ENCODE measurements around the gene KCNB1. TPM values are rescaled to one million over a fixed set of nuclear protein-coding genes. Genes with fewer than 3 reads are reported as not detected.

The KCNB1 gene
- total and polyA plus RNA-seq, 2 of the 4 experiments (the other 2 are of a cell fraction), result 0.05 TPM; not detected in 1

- H3K18ac ChIP-seq (ENCODE audit: low read depth, low read length), result no peak overlapping the region
- no peak overlapping the region for H2BK5ac ChIP-seq (ENCODE audit: low read depth, low read length, poor library complexity, severe bottlenecking)
- H3K79me1 ChIP-seq (ENCODE audit: low read depth in 1 of 2, low read length in 2 of 2), result no peaks in the 10 kb centered on the region
- no peak overlapping the region for H3K4me2 ChIP-seq (ENCODE audit: low read depth, low read length)
- ChIA-PET POLR2A (ENCODE audit: unreplicated experiment) (no interaction called here), CTCF (no interaction called here)
- intact Hi-C loops (cut with micrococcal nuclease), result no loop called here
- no peak overlapping the region for H3K4ac ChIP-seq (ENCODE audit: low read depth, low read length)
- H2BK120ac ChIP-seq (ENCODE audit: low read depth, low read length), result no peak overlapping the region
- H3K36me3 ChIP-seq (ENCODE audit: control insufficient read depth, insufficient read depth, low read length), result no peaks in the 10 kb centered on the region
- WGBS, 2 experiments (ENCODE audit: extremely low coverage in 2 of 2, insufficient read length in 1 of 2), result 100% methylated on average over 2 of the region's 7 CpGs; no CpG with 5 or more reads in 1 of the 2 experiments
- no peak for TF ChIP-seq CHD1 (IDR thresholded peaks at IDR 0.05; ENCODE audit: low read depth, low read length)
- TF ChIP-seq POLR2A (IDR thresholded peaks at IDR 0.05; ENCODE audit: low read depth, low read length), result no peak
- no peak for TF ChIP-seq RCOR1 (IDR thresholded peaks at IDR 0.05; ENCODE audit: insufficient replicate concordance, low read length)
- TF ChIP-seq NFE2L2 (IDR thresholded peaks at IDR 0.05; ENCODE audit: low read depth, low read length), result no peak
- TF ChIP-seq RAD21 (IDR thresholded peaks at IDR 0.05; ENCODE audit: low read length), result no peak
- TF ChIP-seq, protein P1, sequence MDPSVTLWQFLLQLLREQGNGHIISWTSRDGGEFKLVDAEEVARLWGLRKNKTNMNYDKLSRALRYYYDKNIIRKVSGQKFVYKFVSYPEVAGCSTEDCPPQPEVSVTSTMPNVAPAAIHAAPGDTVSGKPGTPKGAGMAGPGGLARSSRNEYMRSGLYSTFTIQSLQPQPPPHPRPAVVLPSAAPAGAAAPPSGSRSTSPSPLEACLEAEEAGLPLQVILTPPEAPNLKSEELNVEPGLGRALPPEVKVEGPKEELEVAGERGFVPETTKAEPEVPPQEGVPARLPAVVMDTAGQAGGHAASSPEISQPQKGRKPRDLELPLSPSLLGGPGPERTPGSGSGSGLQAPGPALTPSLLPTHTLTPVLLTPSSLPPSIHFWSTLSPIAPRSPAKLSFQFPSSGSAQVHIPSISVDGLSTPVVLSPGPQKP (IDR thresholded peaks at IDR 0.05; ENCODE audit: borderline replicate concordance, low read depth, low read length), result no peak
- no peak for TF ChIP-seq CTCF (conservative IDR thresholded peaks at IDR 0.05; ENCODE audit: low read depth, low read length)
- TF ChIP-seq USF2 (IDR thresholded peaks at IDR 0.05; ENCODE audit: low read depth, low read length), result no peak
- no peak for TF ChIP-seq FOS (IDR thresholded peaks at IDR 0.05; ENCODE audit: low read depth, low read length)
- no peak for TF ChIP-seq RFX5 (IDR thresholded peaks at IDR 0.05; ENCODE audit: low read depth, low read length)
- no peak for TF ChIP-seq CEBPB (IDR thresholded peaks at IDR 0.05; ENCODE audit: low read depth, low read length)
- no peak for TF ChIP-seq SMC3 (IDR thresholded peaks at IDR 0.05; ENCODE audit: low read depth, low read length)
- TF ChIP-seq MAZ (IDR thresholded peaks at IDR 0.05; ENCODE audit: borderline replicate concordance, low read depth, low read length), result no peak
- no peak for TF ChIP-seq BHLHE40 (IDR thresholded peaks at IDR 0.05; ENCODE audit: low read depth, low read length)
- TF ChIP-seq MXI1 (IDR thresholded peaks at IDR 0.05; ENCODE audit: borderline replicate concordance, low read depth, low read length), result no peak
- no peak for TF ChIP-seq MAFK (IDR thresholded peaks at IDR 0.05; ENCODE audit: low read depth, low read length)
- H2AK9ac ChIP-seq (replicated peaks; ENCODE audit: low read depth, low read length, poor library complexity), result no peak overlapping the region
- no peak overlapping the region for H4K91ac ChIP-seq (ENCODE audit: insufficient read depth, low read depth, low read length)
- H4K5ac ChIP-seq (ENCODE audit: low read depth, low read length), result no peak overlapping the region
- no TSS peak for BruUV-seq (replicated peaks)
- H3K9me3 ChIP-seq (ENCODE audit: control insufficient read depth, insufficient read depth, low read length), result no peaks in the 10 kb centered on the region; the same call in 1 of the 2 replicates
- H3K9me1 ChIP-seq (ENCODE audit: insufficient read depth, low read length), result no peaks in the 10 kb centered on the region
- H3K14ac ChIP-seq (replicated peaks; ENCODE audit: low read depth, low read length), result no peak overlapping the region
- H2BK20ac ChIP-seq (ENCODE audit: low read depth, low read length), result no peak overlapping the region
- ATAC-seq (ENCODE audit: low read depth) (no peak), DNase-seq (no peak)
- no peak overlapping the region for H3K9ac ChIP-seq (ENCODE audit: low read depth, low read length)
- no peak overlapping the region for H3K23ac ChIP-seq (ENCODE audit: low read depth, low read length)
- H3K4me3 ChIP-seq (ENCODE audit: insufficient read depth, low read depth, low read length), result no peak overlapping the region
- peaks cover 42% of the 10 kb centered on the region for H3K27me3 ChIP-seq (ENCODE audit: control insufficient read depth, insufficient read depth, low read length)
- no peak overlapping the region for H3K56ac ChIP-seq (ENCODE audit: extremely low read depth, insufficient read depth, low read length)
- in situ Hi-C loops (cut with MboI; ENCODE audit: low sequenced_read_pairs), result no loop called here
- no peak overlapping the region for H2BK15ac ChIP-seq (ENCODE audit: low read depth, low read length)
- no peak overlapping the region for H3K27ac ChIP-seq (ENCODE audit: insufficient read depth, low read length)
- no peaks in the 10 kb centered on the region for H3K4me1 ChIP-seq (ENCODE audit: control insufficient read depth, insufficient read depth, low read length)
- H2AFZ ChIP-seq (replicated peaks; ENCODE audit: low read length, poor library complexity), result no peak overlapping the region
- no peak overlapping the region for H2AK5ac ChIP-seq (ENCODE audit: low read depth, low read length)
- dilution Hi-C loops (cut with HindIII; ENCODE audit: low sequenced_read_pairs, unreplicated experiment), result no loop called here
- no peaks in the 10 kb centered on the region for H4K20me1 ChIP-seq (ENCODE audit: insufficient read depth, low read length)
- H4K8ac ChIP-seq (ENCODE audit: low read depth in 2 of 2, low read length in 2 of 2), result no peak overlapping the region
Observed at GRCh38 chr20:49379338-49379737, 103.1 kb downstream of the KCNB1 start.

All from IMR-90 (cell line).